Body of pancreas (tissue), 4 donors: ENCODE results near the gene PLCB4. TPM values are rescaled to one million over a fixed set of nuclear protein-coding genes. Genes with fewer than 3 reads are reported as not detected.

Experiments used
- ATAC-seq: fragments of 150-250 bp; one replicate; pipeline ENCODE4 v1.9.1; 2016
- DNase-seq, 4 donors: peaks; one replicate each; pipeline ENCODE4 v3.0.0-alpha.2; 2019
- H3K27ac ChIP-seq, 4 donors: fragments of 200-600 bp; sonication (generic); 1 replicate in 3 of 4; 2 replicates in 1 of 4; pipeline versions ENCODE4 v1.5.1 to v1.6.1; 2016 to 2019; ENCODE audit warnings: mild to moderate bottlenecking in 1 of 4, mixed read lengths in 1 of 4, moderate library complexity in 1 of 4
- H3K27me3 ChIP-seq, 2 donors: fragments of 200-600 bp; sonication (generic); one replicate each; pipeline ENCODE4 v1.6.0; 2016; ENCODE audit warnings: mild to moderate bottlenecking in 1 of 2
- H3K36me3 ChIP-seq, 2 donors: fragments of 200-600 bp; sonication (generic); replicated peaks in 1 of 2; 2 replicates each; pipeline ENCODE4 v1.5.1; 2016; ENCODE audit warnings: low read depth in 2 of 2; ENCODE audit not compliant: insufficient read depth in 1 of 2
- H3K4me1 ChIP-seq: fragments of 200-600 bp; sonication (generic); one replicate; pipeline ENCODE4 v1.6.0; 2016
- H3K4me3 ChIP-seq, 2 donors: fragments of 200-600 bp; sonication (generic); 1 replicate in 1 of 2; 2 replicates in 1 of 2; pipeline ENCODE4 v1.5.1; 2016 to 2019
- H3K9me3 ChIP-seq, 3 donors: fragments of 200-600 bp; sonication (generic); 1 replicate in 2 of 3; 2 replicates in 1 of 3; pipeline ENCODE4 v1.5.1; 2016
- CTCF ChIP-seq, 7 experiments: fragments of 450-650 bp in 4 of 7; fragments of 200-600 bp in 3 of 7; sonication (generic) in 3 of 7; IDR thresholded peaks; one replicate each; pipeline ENCODE4 v1.5.1; 2016 to 2019; ENCODE audit warnings: antibody characterized with exemption in 7 of 7
- POLR2A ChIP-seq, 3 donors: fragments of 450-650 bp; IDR thresholded peaks; one replicate each; pipeline ENCODE4 v1.6.1; 2016; ENCODE audit warnings: antibody characterized with exemption in 3 of 3, mild to moderate bottlenecking in 2 of 3
- WGBS, 2 donors: methylation state at CpG; one replicate each; pipeline ENCODE4 v1.1.5; 2017; 5-methylcytosine and 5-hydroxymethylcytosine counted together
- intact Hi-C: fragments of 100-400 bp; cut with DNase I; formaldehyde crosslinking; loops from one replicate; pipeline ENCODE4 v1.15.1; 2023
- total RNA-seq, 2 donors: library from RNA; depleted of rRNA; stranded (reverse); fragments of >200 nt; gene quantifications; one replicate each; pipeline ENCODE4 v1.1.0, GENCODE V29; 2016

PLCB4 gene
- total RNA-seq, 2 donors from 2014 or later = 1.3 to 3.4 TPM

GRCh38 chr20:9388160-9388812 is 319.4 kb downstream of the PLCB4 start:
- no peak overlapping the region for H3K4me3 ChIP-seq
- peaks cover 8% of the 10 kb centered on the region for H3K4me1 ChIP-seq
- no peaks in the 10 kb centered on the region for H3K9me3 ChIP-seq
- TF ChIP-seq CTCF (IDR thresholded peaks at IDR 0.05) (no peak), POLR2A (IDR thresholded peaks at IDR 0.05) (no peak)
- ATAC-seq (no peak), DNase-seq (no peak)
- WGBS, 2 donors = 94% methylated on average over 8 of the region's 8 CpGs
- H3K27me3 ChIP-seq = no peaks in the 10 kb centered on the region
- intact Hi-C loops = no loop called here
- no peak overlapping the region for H3K27ac ChIP-seq
- no peaks in the 10 kb centered on the region for H3K36me3 ChIP-seq

- peak; percentile 33 for ATAC-seq
Observed at GRCh38 chr20:9388813-9389161, 319.9 kb downstream of the PLCB4 start.

GRCh38 chr20:9389346-9389745 is 320.5 kb downstream of the PLCB4 start:
- H3K27me3 ChIP-seq = no peaks in the 10 kb centered on the region
- no peaks in the 10 kb centered on the region for H3K9me3 ChIP-seq
- no peak overlapping the region for H3K27ac ChIP-seq
- 10 to 16% methylated on average over 1 of the region's 1 CpG for WGBS, 2 donors
- ATAC-seq (peak; percentile 24), DNase-seq (peak in 2 of 4 donors; percentile 25 to 51)
- H3K4me3 ChIP-seq = no peak overlapping the region
- intact Hi-C loops = no loop called here
- H3K4me1 ChIP-seq = peaks cover 8% of the 10 kb centered on the region
- no peak for TF ChIP-seq CTCF (IDR thresholded peaks at IDR 0.05)
- no peak for TF ChIP-seq POLR2A (IDR thresholded peaks at IDR 0.05)
- H3K36me3 ChIP-seq = no peaks in the 10 kb centered on the region

More at GRCh38 chr20:9388813-9389161, 319.9 kb downstream of the PLCB4 start:
- Histone ChIP-seq H3K9me3 (no peaks in the 10 kb centered on the region), H3K36me3 (no peaks in the 10 kb centered on the region), H3K4me1 (peaks cover 8% of the 10 kb centered on the region), H3K27ac (no peak overlapping the region), H3K27me3 (no peaks in the 10 kb centered on the region), H3K4me3 (no peak overlapping the region)
- intact Hi-C loops = no loop called here
- TF ChIP-seq CTCF (IDR thresholded peaks at IDR 0.05) (no peak), POLR2A (IDR thresholded peaks at IDR 0.05) (no peak)
- DNase-seq = no peak
- 87 to 91% methylated on average over 2 of the region's 2 CpGs for WGBS, 2 donors

- peaks cover 8% of the 10 kb centered on the region for H3K4me1 ChIP-seq
- 75 to 78% methylated on average over 3 of the region's 3 CpGs for WGBS, 2 donors
- no peak overlapping the region for H3K4me3 ChIP-seq
- intact Hi-C loops = no loop called here
- no peak for DNase-seq
- H3K27ac ChIP-seq = no peak overlapping the region
- ATAC-seq = no peak
- no peaks in the 10 kb centered on the region for H3K36me3 ChIP-seq
- no peaks in the 10 kb centered on the region for H3K9me3 ChIP-seq
- no peaks in the 10 kb centered on the region for H3K27me3 ChIP-seq
- no peak for TF ChIP-seq POLR2A (IDR thresholded peaks at IDR 0.05)
Observed at GRCh38 chr20:9390441-9390840, 321.6 kb downstream of the PLCB4 start.

- no peaks in the 10 kb centered on the region for H3K9me3 ChIP-seq
- no peaks in the 10 kb centered on the region for H3K36me3 ChIP-seq
- no peak for ATAC-seq
- DNase-seq = peak; percentile 30 to 55 (median 40)
- TF ChIP-seq POLR2A (IDR thresholded peaks at IDR 0.05) (no peak), CTCF (IDR thresholded peaks at IDR 0.05) (peak in 6 of 7 experiments; percentile 25 to 50 (median 44))
- intact Hi-C loops = no loop called here
- no peak overlapping the region for H3K27ac ChIP-seq
- H3K4me1 ChIP-seq = peaks cover 8% of the 10 kb centered on the region
- no peak overlapping the region for H3K4me3 ChIP-seq
- H3K27me3 ChIP-seq = no peaks in the 10 kb centered on the region
- WGBS, 2 donors = 52 to 60% methylated on average over 4 of the region's 4 CpGs
Observed at GRCh38 chr20:9392892-9393857, 324.3 kb downstream of the PLCB4 start.
